ENCODE data around the gene RUBCNL. TPM values are rescaled to one million over a fixed set of nuclear protein-coding genes. Genes with fewer than 3 reads are reported as not detected.

The RUBCNL gene
- polyA plus RNA-seq, 1 donor (not counting 4 experiments of a cell fraction or from before 2014, with no cell fraction given), result 0.12 TPM

GRCh38 chr13:46382224-46382623, 4.8 kb downstream of the RUBCNL start:
- dilution Hi-C loops (cut with MboI; ENCODE audit: extremely low pct_ligation_motif_present, low sequenced_read_pairs), result no loop called here
- no peaks in the 10 kb centered on the region for H4K20me1 ChIP-seq (ENCODE audit: control insufficient read depth, extremely low read depth, insufficient read depth, low read length)

GRCh38 chr13:46380242-46380641, 6.8 kb downstream of the RUBCNL start:
- H3K4me3 ChIP-seq (ENCODE audit: control insufficient read depth in 2 of 3, extremely low read depth in 1 of 3, insufficient read depth in 2 of 3, low read depth in 1 of 3, low read length in 3 of 3), result no peak overlapping the region
- H3K27me3 ChIP-seq (ENCODE audit: control insufficient read depth, extremely low read depth, insufficient read depth, low read length), result no peaks in the 10 kb centered on the region
- no peak for DNase-seq (ENCODE audit: low read depth, low spot score)
- H3K9me3 ChIP-seq (ENCODE audit: control insufficient read depth, low read depth, low read length), result no peaks in the 10 kb centered on the region
- FAIRE-seq, result no peak
- no peak for TF ChIP-seq CTCF (optimal IDR thresholded peaks at IDR 0.05 in 1 of 3, IDR thresholded peaks at IDR 0.05 in 1 of 3, conservative IDR thresholded peaks at IDR 0.05 in 1 of 3; ENCODE audit: extremely low read depth in 1 of 3, insufficient read depth in 2 of 3, low read length in 3 of 3)
- TF ChIP-seq EZH2 (IDR thresholded peaks at IDR 0.05; ENCODE audit: low read length), result no peak
- dilution Hi-C loops (cut with MboI; ENCODE audit: extremely low pct_ligation_motif_present, low sequenced_read_pairs), result no loop called here
- no peak overlapping the region for H2AFZ ChIP-seq (ENCODE audit: control insufficient read depth, low read length)
- H3K79me2 ChIP-seq (ENCODE audit: control insufficient read depth, insufficient read depth, low read length), result no peaks in the 10 kb centered on the region
- H3K36me3 ChIP-seq (ENCODE audit: control insufficient read depth in 2 of 2, extremely low read depth in 1 of 2, insufficient read depth in 2 of 2, low read length in 2 of 2), result no peaks in the 10 kb centered on the region
- H3K27ac ChIP-seq (ENCODE audit: control insufficient read depth, insufficient read depth, low read length), result no peak overlapping the region
- H3K9me1 ChIP-seq (ENCODE audit: control insufficient read depth, extremely low read depth, insufficient read depth, low read length), result no peaks in the 10 kb centered on the region
- no peaks in the 10 kb centered on the region for H4K20me1 ChIP-seq (ENCODE audit: control insufficient read depth, extremely low read depth, insufficient read depth, low read length)
- H3K4me1 ChIP-seq (ENCODE audit: control insufficient read depth, extremely low read depth, insufficient read depth, low read length), result no peaks in the 10 kb centered on the region
- H3K9ac ChIP-seq (ENCODE audit: control insufficient read depth, extremely low read depth, insufficient read depth, low read length), result no peak overlapping the region
- no peak overlapping the region for H3K4me2 ChIP-seq (ENCODE audit: control insufficient read depth, extremely low read depth, insufficient read depth, low read depth, low read length)

More at GRCh38 chr13:46382224-46382623, 4.8 kb downstream of the RUBCNL start:
- Histone ChIP-seq H3K4me2 (ENCODE audit: control insufficient read depth, extremely low read depth, insufficient read depth, low read depth, low read length) (no peak overlapping the region), H3K9ac (ENCODE audit: control insufficient read depth, extremely low read depth, insufficient read depth, low read length) (no peak overlapping the region), H3K9me3 (ENCODE audit: control insufficient read depth, low read depth, low read length) (no peaks in the 10 kb centered on the region), H3K36me3 (ENCODE audit: control insufficient read depth in 2 of 2, extremely low read depth in 1 of 2, insufficient read depth in 2 of 2, low read length in 2 of 2) (no peaks in the 10 kb centered on the region), H3K79me2 (ENCODE audit: control insufficient read depth, insufficient read depth, low read length) (no peaks in the 10 kb centered on the region), H3K27ac (ENCODE audit: control insufficient read depth, insufficient read depth, low read length) (no peak overlapping the region), H3K9me1 (ENCODE audit: control insufficient read depth, extremely low read depth, insufficient read depth, low read length) (no peaks in the 10 kb centered on the region), H3K4me1 (ENCODE audit: control insufficient read depth, extremely low read depth, insufficient read depth, low read length) (peaks cover 4% of the 10 kb centered on the region), H2AFZ (ENCODE audit: control insufficient read depth, low read length) (no peak overlapping the region), H3K27me3 (ENCODE audit: control insufficient read depth, extremely low read depth, insufficient read depth, low read length) (peaks cover 18% of the 10 kb centered on the region), H3K4me3 (ENCODE audit: control insufficient read depth in 2 of 3, extremely low read depth in 1 of 3, insufficient read depth in 2 of 3, low read depth in 1 of 3, low read length in 3 of 3) (no peak overlapping the region)
- DNase-seq (ENCODE audit: low read depth, low spot score), result no peak
- TF ChIP-seq EZH2 (IDR thresholded peaks at IDR 0.05; ENCODE audit: low read length) (no peak), CTCF (optimal IDR thresholded peaks at IDR 0.05 in 1 of 3, IDR thresholded peaks at IDR 0.05 in 1 of 3, conservative IDR thresholded peaks at IDR 0.05 in 1 of 3; ENCODE audit: extremely low read depth in 1 of 3, insufficient read depth in 2 of 3, low read length in 3 of 3) (no peak)
- FAIRE-seq, result no peak

Measured in keratinocyte (primary cell).